ENCODE data around the gene DDX10. TPM values are rescaled to one million over a fixed set of nuclear protein-coding genes. Genes with fewer than 3 reads are reported as not detected.
"Not testable (repeated sequence)": the region's sequence is repeated elsewhere in the genome, so short reads cannot be mapped to it uniquely, and the experiment has no call there.

Gene DDX10
- polyA plus RNA-seq, 1 experiment: 11.0 TPM

GRCh38 chr11:108768370-108768769 is 103.5 kb downstream of the DDX10 start:
- Histone ChIP-seq H3K4me3 (ENCODE audit: low read depth, low read length) (no peak overlapping the region), H3K36me3 (ENCODE audit: control insufficient read depth, insufficient read depth, low read length) (no peaks in the 10 kb centered on the region), H3K27me3 (ENCODE audit: control insufficient read depth, insufficient read depth, low read length) (no peaks in the 10 kb centered on the region)
- no peak for DNase-seq (ENCODE audit: low read depth)
- ChIA-PET POLR2A (no interaction called here), CTCF (interaction anchor here (1.6 kb wide), 1 partner anchor 13 kb away, joined by 6 read pairs; no protein-coding TSS in a partner anchor)
- no peak for TF ChIP-seq CTCF (IDR thresholded peaks at IDR 0.05; ENCODE audit: insufficient read depth, low read depth, low read length)

- ChIA-PET POLR2A (no interaction called here), CTCF (no interaction called here)
- no peak for DNase-seq (ENCODE audit: low read depth)
- Histone ChIP-seq H3K4me3 (ENCODE audit: low read depth, low read length) (no peak overlapping the region), H3K27me3 (ENCODE audit: control insufficient read depth, insufficient read depth, low read length) (no peaks in the 10 kb centered on the region), H3K36me3 (ENCODE audit: control insufficient read depth, insufficient read depth, low read length) (no peaks in the 10 kb centered on the region)
- no peak for TF ChIP-seq CTCF (IDR thresholded peaks at IDR 0.05; ENCODE audit: insufficient read depth, low read depth, low read length)
These were observed 104.1 kb downstream of the DDX10 start for GRCh38 chr11:108768964-108769363.

- no peaks in the 10 kb centered on the region for H3K36me3 ChIP-seq (ENCODE audit: control insufficient read depth, insufficient read depth, low read length)
- CTCF ChIA-PET: interaction anchor here (0.6 to 1.5 kb wide), 2 partner anchors 76 to 925 kb away, joined by 3 read pairs; no protein-coding TSS in a partner anchor
- no peak overlapping the region for H3K4me3 ChIP-seq (ENCODE audit: low read depth, low read length)
- H3K27me3 ChIP-seq (ENCODE audit: control insufficient read depth, insufficient read depth, low read length): no peaks in the 10 kb centered on the region
- POLR2A ChIA-PET: no interaction called here
- no peak for TF ChIP-seq CTCF (IDR thresholded peaks at IDR 0.05; ENCODE audit: insufficient read depth, low read depth, low read length)
- no peak for DNase-seq (ENCODE audit: low read depth)
These were observed 109.3 kb downstream of the DDX10 start for GRCh38 chr11:108774037-108774730.

GRCh38 chr11:108775324-108775723 is 110.5 kb downstream of the DDX10 start:
- POLR2A ChIA-PET: no interaction called here
- no peak for DNase-seq (ENCODE audit: low read depth)
- TF ChIP-seq CTCF (IDR thresholded peaks at IDR 0.05; ENCODE audit: insufficient read depth, low read depth, low read length): no peak
- CTCF ChIA-PET: interaction anchor here (1.0 to 2.0 kb wide), 3 partner anchors 8 to 14 kb away, joined by 3 to 12 read pairs (median 4); no protein-coding TSS in a partner anchor
- H3K4me3 ChIP-seq (ENCODE audit: low read depth, low read length): no peak overlapping the region
- no peaks in the 10 kb centered on the region for H3K27me3 ChIP-seq (ENCODE audit: control insufficient read depth, insufficient read depth, low read length)
- H3K36me3 ChIP-seq (ENCODE audit: control insufficient read depth, insufficient read depth, low read length): no peaks in the 10 kb centered on the region

GRCh38 chr11:108779147-108779546 is 114.3 kb downstream of the DDX10 start:
- DNase-seq (ENCODE audit: low read depth); CTCF ChIA-PET; H3K4me3 ChIP-seq (ENCODE audit: low read depth, low read length); H3K36me3 ChIP-seq (ENCODE audit: control insufficient read depth, insufficient read depth, low read length); POLR2A ChIA-PET; H3K27me3 ChIP-seq (ENCODE audit: control insufficient read depth, insufficient read depth, low read length): not testable (repeated sequence)

- POLR2A ChIA-PET: no interaction called here
- CTCF ChIA-PET: no interaction called here
- DNase-seq (ENCODE audit: low read depth): no peak
These were observed 115.2 kb downstream of the DDX10 start for GRCh38 chr11:108780119-108780518.

More at GRCh38 chr11:108780119-108780518, 115.2 kb downstream of the DDX10 start:
- TF ChIP-seq CTCF (IDR thresholded peaks at IDR 0.05; ENCODE audit: insufficient read depth, low read depth, low read length): no peak
- Histone ChIP-seq H3K4me3 (ENCODE audit: low read depth, low read length) (no peak overlapping the region), H3K36me3 (ENCODE audit: control insufficient read depth, insufficient read depth, low read length) (no peaks in the 10 kb centered on the region), H3K27me3 (ENCODE audit: control insufficient read depth, insufficient read depth, low read length) (no peaks in the 10 kb centered on the region)
